ENCODE measurements around the gene RPS27L. TPM values are rescaled to one million over a fixed set of nuclear protein-coding genes. Genes with fewer than 3 reads are reported as not detected.

RPS27L gene
- total RNA-seq, 1 experiment from 2014 or later = 154 TPM

- H3K27me3 Mint-ChIP-seq (ENCODE audit: insufficient read depth, unreplicated experiment) = no peaks in the 10 kb centered on the region
- peaks cover 27% of the 10 kb centered on the region for H3K4me1 Mint-ChIP-seq (ENCODE audit: insufficient read depth, unreplicated experiment)
- H3K4me3 Mint-ChIP-seq (ENCODE audit: unreplicated experiment) = peak overlapping the region; percentile 22
- ChIA-PET POLR2A (interaction anchor here (0.7 to 2.9 kb wide), 10 partner anchors 9 to 134 kb away, joined by 3 to 22 read pairs (median 4); partner anchors contain the start of gene RPS27L), CTCF (interaction anchor here (0.6 kb wide), 1 partner anchor 1283 kb away, joined by 3 read pairs; no protein-coding TSS in a partner anchor)
- H3K27ac Mint-ChIP-seq (ENCODE audit: low read depth, unreplicated experiment) = peak overlapping the region; percentile 92
- no peaks in the 10 kb centered on the region for H3K36me3 Mint-ChIP-seq (ENCODE audit: insufficient read depth, unreplicated experiment)
- intact Hi-C loops (cut with micrococcal nuclease) = no loop called here
- peak; percentile 79 for DNase-seq (ENCODE audit: unreplicated experiment)
- no peaks in the 10 kb centered on the region for H3K9me3 Mint-ChIP-seq (ENCODE audit: unreplicated experiment)
- no peak for TF ChIP-seq CTCF (IDR thresholded peaks at IDR 0.05; ENCODE audit: unreplicated experiment)
- BruUV-seq (replicated peaks) = no TSS peak
Observed at GRCh38 chr15:63186065-63186464, 28.8 kb upstream of the RPS27L start.

DNA sequence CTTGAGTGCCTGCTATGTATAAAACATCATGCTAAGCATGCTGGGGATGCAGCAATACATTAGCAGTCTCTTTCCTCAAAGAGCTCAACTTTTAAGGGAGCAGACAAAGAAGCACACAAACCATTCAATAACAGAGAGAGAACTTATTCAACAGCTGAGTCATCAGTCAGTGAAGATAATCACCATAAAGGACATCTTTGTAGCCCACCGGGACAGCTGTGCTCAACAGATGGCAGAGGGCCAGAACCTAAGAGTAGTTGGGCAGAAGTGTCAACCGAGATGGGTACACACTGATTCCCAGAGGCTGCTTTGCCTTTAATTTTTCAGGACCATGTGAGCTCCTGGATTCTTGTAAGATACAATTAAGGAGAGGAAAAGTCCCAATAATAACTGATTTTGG, 27.9 kb upstream of the RPS27L start:
- CTCF ChIA-PET = interaction anchor here (0.9 kb wide), 1 partner anchor 91 kb away, joined by 4 read pairs; no protein-coding TSS in a partner anchor
- no peaks in the 10 kb centered on the region for H3K27me3 Mint-ChIP-seq (ENCODE audit: insufficient read depth, unreplicated experiment)
- H3K27ac Mint-ChIP-seq (ENCODE audit: low read depth, unreplicated experiment) = no peak overlapping the region
- intact Hi-C loops (cut with micrococcal nuclease) = no loop called here
- H3K4me1 Mint-ChIP-seq (ENCODE audit: insufficient read depth, unreplicated experiment) = peaks cover 18% of the 10 kb centered on the region
- POLR2A ChIA-PET = interaction anchor here (0.8 to 2.9 kb wide), 7 partner anchors 8 to 62 kb away, joined by 3 to 22 read pairs (median 5); partner anchors contain the start of gene RPS27L
- TF ChIP-seq CTCF (IDR thresholded peaks at IDR 0.05; ENCODE audit: unreplicated experiment) = no peak
- H3K9me3 Mint-ChIP-seq (ENCODE audit: unreplicated experiment) = no peaks in the 10 kb centered on the region
- no peak overlapping the region for H3K4me3 Mint-ChIP-seq (ENCODE audit: unreplicated experiment)
- no TSS peak for BruUV-seq (replicated peaks)
- H3K36me3 Mint-ChIP-seq (ENCODE audit: insufficient read depth, unreplicated experiment) = no peaks in the 10 kb centered on the region
- DNase-seq (ENCODE audit: unreplicated experiment) = no peak

DNA sequence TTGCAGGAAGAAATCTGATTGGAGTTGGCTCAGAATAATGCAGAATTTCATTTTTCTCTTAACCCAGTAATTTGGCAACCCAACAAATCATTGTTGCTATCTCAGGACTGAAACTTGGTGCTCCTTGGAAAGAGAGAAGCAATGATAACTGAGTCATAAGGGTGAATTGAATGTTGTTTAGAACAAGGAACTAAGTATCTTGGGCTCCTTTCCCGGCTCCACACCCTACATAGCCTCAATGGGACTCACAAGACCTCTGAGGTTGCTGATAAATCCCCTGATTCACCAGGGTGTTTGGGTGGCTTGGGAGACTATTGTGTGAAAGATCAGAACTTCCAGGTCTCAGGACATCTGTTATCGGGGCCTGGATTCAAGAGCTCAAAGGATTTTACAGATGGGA, 24.4 kb upstream of the RPS27L start:
- H3K36me3 Mint-ChIP-seq (ENCODE audit: insufficient read depth, unreplicated experiment) = no peaks in the 10 kb centered on the region
- H3K4me1 Mint-ChIP-seq (ENCODE audit: insufficient read depth, unreplicated experiment) = peaks cover 15% of the 10 kb centered on the region
- no peak overlapping the region for H3K4me3 Mint-ChIP-seq (ENCODE audit: unreplicated experiment)

DNA sequence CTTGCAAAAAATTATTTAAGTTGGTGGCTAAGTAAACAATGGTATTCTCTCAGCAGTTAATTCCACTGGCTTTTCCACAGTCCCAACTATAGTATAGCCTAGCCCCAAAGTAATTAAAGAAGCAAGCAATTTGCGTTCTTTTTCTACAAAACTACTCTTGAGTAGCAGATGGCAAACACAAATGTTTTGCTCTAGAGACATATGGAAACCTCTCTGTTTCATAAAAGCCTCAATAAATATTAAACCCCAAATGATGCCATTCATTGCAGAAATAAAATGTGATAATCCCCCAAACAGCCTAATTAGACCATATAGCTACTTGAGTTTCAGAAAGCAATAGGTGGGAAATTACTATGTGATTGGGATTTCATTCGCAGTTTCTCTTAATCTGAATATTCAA, 23.5 kb upstream of the RPS27L start:
- TF ChIP-seq CTCF (IDR thresholded peaks at IDR 0.05; ENCODE audit: unreplicated experiment) = no peak
- BruUV-seq (replicated peaks) = no TSS peak
- peaks cover 6% of the 10 kb centered on the region for H3K4me1 Mint-ChIP-seq (ENCODE audit: insufficient read depth, unreplicated experiment)
- intact Hi-C loops (cut with micrococcal nuclease) = no loop called here
- no peak overlapping the region for H3K4me3 Mint-ChIP-seq (ENCODE audit: unreplicated experiment)
- H3K27ac Mint-ChIP-seq (ENCODE audit: low read depth, unreplicated experiment) = no peak overlapping the region
- no peaks in the 10 kb centered on the region for H3K9me3 Mint-ChIP-seq (ENCODE audit: unreplicated experiment)
- H3K36me3 Mint-ChIP-seq (ENCODE audit: insufficient read depth, unreplicated experiment) = no peaks in the 10 kb centered on the region
- CTCF ChIA-PET = interaction anchor here (0.6 kb wide), 1 partner anchor 10 kb away, joined by 3 read pairs; no protein-coding TSS in a partner anchor
- no peaks in the 10 kb centered on the region for H3K27me3 Mint-ChIP-seq (ENCODE audit: insufficient read depth, unreplicated experiment)
- no peak for DNase-seq (ENCODE audit: unreplicated experiment)
- POLR2A ChIA-PET = interaction anchor here (0.7 to 1.0 kb wide), 2 partner anchors 24 to 104 kb away, joined by 3 to 6 read pairs; partner anchors contain the start of gene RPS27L

More for the DNA sequence above, 24.4 kb upstream of the RPS27L start:
- Mint-ChIP-seq H3K9me3 (ENCODE audit: unreplicated experiment) (no peaks in the 10 kb centered on the region), H3K27me3 (ENCODE audit: insufficient read depth, unreplicated experiment) (no peaks in the 10 kb centered on the region), H3K27ac (ENCODE audit: low read depth, unreplicated experiment) (no peak overlapping the region)
- no peak for DNase-seq (ENCODE audit: unreplicated experiment)
- BruUV-seq (replicated peaks) = no TSS peak
- CTCF ChIA-PET = interaction anchor here (0.6 kb wide), 1 partner anchor 45 kb away, joined by 3 read pairs; no protein-coding TSS in a partner anchor
- TF ChIP-seq CTCF (IDR thresholded peaks at IDR 0.05; ENCODE audit: unreplicated experiment) = no peak
- intact Hi-C loops (cut with micrococcal nuclease) = no loop called here
- POLR2A ChIA-PET = interaction anchor here (1.9 kb wide), 1 partner anchor 24 kb away, joined by 7 read pairs; the partner anchor contains the start of gene RPS27L
